ENCODE results near the gene ZNHIT6. TPM values are rescaled to one million over a fixed set of nuclear protein-coding genes. Genes with fewer than 3 reads are reported as not detected.
"Not testable (repeated sequence)": the region's sequence is repeated elsewhere in the genome, so short reads cannot be mapped to it uniquely, and the experiment has no call there.

ZNHIT6 gene
- polyA plus RNA-seq, 4 donors, result 26.4 to 34.1 (median 33.6) TPM

GRCh38 chr1:85677656-85678055, 30.6 kb downstream of the ZNHIT6 start:
- no peak for DNase-seq (ENCODE audit: low read depth in 4 of 4, low spot score in 3 of 4)

- no peak for DNase-seq (ENCODE audit: low read depth in 4 of 4, low spot score in 3 of 4)
Measured at GRCh38 chr1:85672031-85672660, 36.1 kb downstream of the ZNHIT6 start.

- DNase-seq (ENCODE audit: low read depth in 4 of 4, low spot score in 3 of 4), result no peak
Measured at GRCh38 chr1:85665932-85666331, 42.3 kb downstream of the ZNHIT6 start.

- no peak for DNase-seq (ENCODE audit: low read depth in 4 of 4, low spot score in 3 of 4)
Measured at GRCh38 chr1:85663382-85663781, 44.9 kb downstream of the ZNHIT6 start.

GRCh38 chr1:85661767-85662166, 46.5 kb downstream of the ZNHIT6 start:
- DNase-seq (ENCODE audit: low read depth in 4 of 4, low spot score in 3 of 4), result no peak

GRCh38 chr1:85660541-85660940, 47.7 kb downstream of the ZNHIT6 start:
- DNase-seq (ENCODE audit: low read depth in 4 of 4, low spot score in 3 of 4), result no peak

GRCh38 chr1:85659174-85659573, 49.1 kb downstream of the ZNHIT6 start:
- DNase-seq (ENCODE audit: low read depth in 4 of 4, low spot score in 3 of 4), result no peak

- no peak for DNase-seq (ENCODE audit: low read depth in 4 of 4, low spot score in 3 of 4)
Measured at GRCh38 chr1:85656948-85657347, 51.3 kb downstream of the ZNHIT6 start.

- no peak for DNase-seq (ENCODE audit: low read depth in 4 of 4, low spot score in 3 of 4)
Measured at GRCh38 chr1:85656256-85656655, 52.0 kb downstream of the ZNHIT6 start.

- no peak for DNase-seq (ENCODE audit: low read depth in 4 of 4, low spot score in 3 of 4)
Measured at GRCh38 chr1:85655315-85655714, 52.9 kb downstream of the ZNHIT6 start.

- no peak for DNase-seq (ENCODE audit: low read depth in 4 of 4, low spot score in 3 of 4)
Measured at GRCh38 chr1:85654066-85654782, 54.0 kb downstream of the ZNHIT6 start.

GRCh38 chr1:85652327-85652726, 55.9 kb downstream of the ZNHIT6 start:
- DNase-seq (ENCODE audit: low read depth in 4 of 4, low spot score in 3 of 4), result no peak

- DNase-seq (ENCODE audit: low read depth in 4 of 4, low spot score in 3 of 4), result no peak
Measured at GRCh38 chr1:85650645-85651044, 57.6 kb downstream of the ZNHIT6 start.

- no peak for DNase-seq (ENCODE audit: low read depth in 4 of 4, low spot score in 3 of 4)
Measured at GRCh38 chr1:85649591-85649990, 58.6 kb downstream of the ZNHIT6 start.

- not testable (repeated sequence) for DNase-seq (ENCODE audit: low read depth in 4 of 4, low spot score in 3 of 4)
Measured at GRCh38 chr1:85641598-85642556, 66.4 kb downstream of the ZNHIT6 start.

GRCh38 chr1:85639920-85640319, 68.3 kb downstream of the ZNHIT6 start:
- DNase-seq (ENCODE audit: low read depth in 4 of 4, low spot score in 3 of 4), result not testable (repeated sequence)

GRCh38 chr1:85638412-85638811, 69.8 kb downstream of the ZNHIT6 start:
- no peak for DNase-seq (ENCODE audit: low read depth in 4 of 4, low spot score in 3 of 4)

GRCh38 chr1:85630493-85630892, 77.7 kb downstream of the ZNHIT6 start:
- no peak for DNase-seq (ENCODE audit: low read depth in 4 of 4, low spot score in 3 of 4)

GRCh38 chr1:85629532-85629920, 78.7 kb downstream of the ZNHIT6 start:
- no peak for DNase-seq (ENCODE audit: low read depth in 4 of 4, low spot score in 3 of 4)

- no peak for DNase-seq (ENCODE audit: low read depth in 4 of 4, low spot score in 3 of 4)
Measured at GRCh38 chr1:85628791-85629531, 79.3 kb downstream of the ZNHIT6 start.

- no peak for DNase-seq (ENCODE audit: low read depth in 4 of 4, low spot score in 3 of 4)
Measured at GRCh38 chr1:85626818-85627217, 81.4 kb downstream of the ZNHIT6 start.

Data from right renal pelvis (tissue), 4 donors.